B cell (primary cell): ENCODE results near the gene MDP1.

Experiments
- CTCF ChIP-seq: fragments of 200-600 bp; IDR thresholded peaks from one replicate; pipeline ENCODE4 v1.8.0; 2022; ENCODE audit warnings: antibody characterized with exemption, mild to moderate bottlenecking
- EZH2 ChIP-seq: IDR thresholded peaks from 2 replicates; pipeline ENCODE4 v1.6.1; 2012; ENCODE audit warnings: borderline replicate concordance, low read depth, mild to moderate bottlenecking, moderate library complexity, low read length; ENCODE audit not compliant: insufficient read depth, poor library complexity, severe bottlenecking

- TF ChIP-seq CTCF (no peak), EZH2 (no peak)
Observed at GRCh38 chr14:24258119-24258518, 42.3 kb upstream of the MDP1 start.
